Calu3 (cell line): Measurements from ENCODE around the gene KMT2C. TPM values are rescaled to one million over a fixed set of nuclear protein-coding genes. Genes with fewer than 3 reads are reported as not detected.
"Not testable (repeated sequence)": the region's sequence is repeated elsewhere in the genome, so short reads cannot be mapped to it uniquely, and the experiment has no call there.

ENCODE experiments used
- BruUV-seq: library from RNA; stranded (reverse); fragments of 400-500 nt; replicated peaks from 2 replicates; lab custom pipeline; 2021; lab: Mats Ljungman, UMichigan
- CTCF ChIA-PET: fragments of 300-600 bp; sonication (Branson Sonifier 250); formaldehyde crosslinking; loops from one replicate; lab custom pipeline; 2022; ENCODE audit warnings: antibody characterized with exemption; lab: Charles Lee
- DNase-seq: peaks from one replicate; pipeline ENCODE4 v3.0.0; 2022
- H3K27ac Mint-ChIP-seq: one replicate; pipeline ENCODE4 v1.8.0; 2022; ENCODE audit warnings: mixed read lengths; ENCODE audit not compliant: unreplicated experiment
- H3K27me3 Mint-ChIP-seq: one replicate; pipeline ENCODE4 v1.8.0; 2022; ENCODE audit warnings: mixed read lengths; ENCODE audit not compliant: unreplicated experiment
- H3K36me3 Mint-ChIP-seq: one replicate; pipeline ENCODE4 v1.8.0; 2022; ENCODE audit warnings: mild to moderate bottlenecking, moderate library complexity, mixed read lengths; ENCODE audit not compliant: insufficient read depth, unreplicated experiment
- H3K4me1 Mint-ChIP-seq: one replicate; pipeline ENCODE4 v1.8.0; 2022; ENCODE audit warnings: mild to moderate bottlenecking, low read depth, mixed read lengths; ENCODE audit not compliant: unreplicated experiment
- H3K4me3 Mint-ChIP-seq: one replicate; pipeline ENCODE4 v1.8.0; 2022; ENCODE audit warnings: mild to moderate bottlenecking, low read depth, moderate library complexity, mixed read lengths; ENCODE audit not compliant: unreplicated experiment
- H3K9me3 Mint-ChIP-seq: one replicate; pipeline ENCODE4 v1.8.0; 2022; ENCODE audit warnings: low read depth, mixed read lengths; ENCODE audit not compliant: unreplicated experiment
- CTCF ChIP-seq: fragments of 200-600 bp; IDR thresholded peaks from one replicate; pipeline ENCODE4 v1.8.0; 2022; ENCODE audit warnings: antibody characterized with exemption; ENCODE audit not compliant: unreplicated experiment
- intact Hi-C: fragments of 100-400 bp; cut with micrococcal nuclease; formaldehyde crosslinking; loops from one replicate; pipeline ENCODE4 v1.10.0; 2022; ENCODE audit not compliant: unreplicated experiment
- total RNA-seq: library from RNA; stranded (reverse); gene quantifications from 2 replicates; pipeline ENCODE4 v1.2.3, GENCODE V29; 2022

The KMT2C gene
- total RNA-seq, 1 experiment from 2014 or later, result 73.4 TPM

DNA sequence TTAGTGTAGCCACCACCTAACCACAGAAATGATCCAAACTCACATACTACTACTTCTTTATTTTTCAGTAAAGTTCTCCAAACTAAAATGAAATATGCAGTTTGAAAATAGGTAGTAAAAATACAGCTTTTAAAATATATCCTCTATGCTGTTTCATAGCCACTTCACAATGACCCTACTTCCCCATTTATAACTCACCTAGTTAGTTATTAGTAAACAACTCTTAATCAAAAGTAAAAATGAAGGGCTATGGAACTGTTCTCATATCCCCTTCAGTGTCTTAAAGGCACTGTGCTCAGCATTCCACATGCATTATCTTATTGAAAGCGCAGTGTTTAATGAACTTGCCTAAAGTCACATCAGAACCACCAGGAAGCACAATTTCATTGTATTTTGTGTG is 43.5 kb downstream of the KMT2C start:
- DNase-seq, result no peak
- no peaks in the 10 kb centered on the region for H3K9me3 Mint-ChIP-seq
- CTCF ChIA-PET, result no interaction called here
- intact Hi-C loops, result no loop called here
- H3K27me3 Mint-ChIP-seq, result no peaks in the 10 kb centered on the region
- peaks cover 26% of the 10 kb centered on the region for H3K4me1 Mint-ChIP-seq
- H3K27ac Mint-ChIP-seq, result peak overlapping the region; percentile 36
- BruUV-seq, result no TSS peak
- no peak for TF ChIP-seq CTCF
- H3K4me3 Mint-ChIP-seq, result no peak overlapping the region
- no peaks in the 10 kb centered on the region for H3K36me3 Mint-ChIP-seq

GRCh38 chr7:152386136-152386764 is 49.6 kb downstream of the KMT2C start:
- CTCF ChIA-PET, result interaction anchor here (0.6 kb wide), 1 partner anchor 165 kb away, joined by 3 read pairs; no protein-coding TSS in a partner anchor
- H3K4me1 Mint-ChIP-seq, H3K27ac Mint-ChIP-seq, H3K4me3 Mint-ChIP-seq, H3K36me3 Mint-ChIP-seq, intact Hi-C loops, H3K27me3 Mint-ChIP-seq, DNase-seq, BruUV-seq, H3K9me3 Mint-ChIP-seq: not testable (repeated sequence)

GRCh38 chr7:152384235-152385200 is 51.3 kb downstream of the KMT2C start:
- H3K36me3 Mint-ChIP-seq, H3K27me3 Mint-ChIP-seq, H3K27ac Mint-ChIP-seq, BruUV-seq, H3K4me1 Mint-ChIP-seq, H3K4me3 Mint-ChIP-seq, H3K9me3 Mint-ChIP-seq, intact Hi-C loops, DNase-seq: not testable (repeated sequence)
- CTCF ChIA-PET, result interaction anchor here (0.6 to 0.7 kb wide), 2 partner anchors 50 to 691 kb away, joined by 3 to 5 read pairs; no protein-coding TSS in a partner anchor

GRCh38 chr7:152383341-152384234 is 52.2 kb downstream of the KMT2C start:
- no peak overlapping the region for H3K27ac Mint-ChIP-seq
- no peak overlapping the region for H3K4me3 Mint-ChIP-seq
- peaks cover 5% of the 10 kb centered on the region for H3K36me3 Mint-ChIP-seq
- DNase-seq, result no peak
- no peaks in the 10 kb centered on the region for H3K9me3 Mint-ChIP-seq
- H3K27me3 Mint-ChIP-seq, result no peaks in the 10 kb centered on the region
- CTCF ChIA-PET, result interaction anchor here (0.7 kb wide), 1 partner anchor 51 kb away, joined by 3 read pairs; no protein-coding TSS in a partner anchor
- no TSS peak for BruUV-seq
- H3K4me1 Mint-ChIP-seq, result no peaks in the 10 kb centered on the region
- intact Hi-C loops, result no loop called here
- no peak for TF ChIP-seq CTCF
